UCSD-AML1 (cell line): Measurements from ENCODE around the gene TNFRSF18.

ENCODE experiments used
- DNase-seq: peaks from one replicate; lab custom pipeline; 2025; ENCODE audit not compliant: unreplicated experiment; lab: John Stamatoyannopoulos, UW

The TNFRSF18 gene

GRCh38 chr1:1240822-1241587 is 34.6 kb upstream of the TNFRSF18 start:
- DNase-seq, result no peak

GRCh38 chr1:1240348-1240732 is 33.9 kb upstream of the TNFRSF18 start:
- no peak for DNase-seq

- no peak for DNase-seq
These were observed 33.4 kb upstream of the TNFRSF18 start for GRCh38 chr1:1239614-1240347.

GRCh38 chr1:1239227-1239613 is 32.8 kb upstream of the TNFRSF18 start:
- no peak for DNase-seq

- no peak for DNase-seq
These were observed 32.3 kb upstream of the TNFRSF18 start for GRCh38 chr1:1238702-1239178.

GRCh38 chr1:1237874-1238701 is 31.7 kb upstream of the TNFRSF18 start:
- DNase-seq, result no peak

GRCh38 chr1:1236945-1237873 is 30.8 kb upstream of the TNFRSF18 start:
- DNase-seq, result no peak

GRCh38 chr1:1236176-1236763 is 29.9 kb upstream of the TNFRSF18 start:
- no peak for DNase-seq

- no peak for DNase-seq
These were observed 28.8 kb upstream of the TNFRSF18 start for GRCh38 chr1:1235016-1235744.

- no peak for DNase-seq
These were observed 27.9 kb upstream of the TNFRSF18 start for GRCh38 chr1:1234180-1234808.

- no peak for DNase-seq
These were observed 27.1 kb upstream of the TNFRSF18 start for GRCh38 chr1:1233567-1233892.

- no peak for DNase-seq
These were observed 26.6 kb upstream of the TNFRSF18 start for GRCh38 chr1:1232796-1233566.

- DNase-seq, result no peak
These were observed 25.9 kb upstream of the TNFRSF18 start, which contains the start of gene B3GALT6 for GRCh38 chr1:1232208-1232795. Gene B3GALT6 (plus strand): TSS chr1:1232237. CDS start chr1:1232279, 42 bp downstream.

GRCh38 chr1:1231400-1232207 is 25.2 kb upstream of the TNFRSF18 start, which contains the start of gene SDF4:
Gene SDF4 (minus strand): TSS chr1:1232001. CDS start chr1:1228772, 3,229 bp downstream.
- peak; percentile 98 for DNase-seq

- no peak for DNase-seq
These were observed 24.4 kb upstream of the TNFRSF18 start for GRCh38 chr1:1230656-1231399.

- DNase-seq, result no peak
These were observed 23.4 kb upstream of the TNFRSF18 start for GRCh38 chr1:1229770-1230169.
